Peyer's patch (tissue), 4 donors: ENCODE data around the gene PDE4B.

ENCODE experiments used
- CTCF ChIP-seq, 6 experiments: fragments of 450-650 bp in 4 of 6; fragments of 200-600 bp in 2 of 6; sonication (generic) in 1 of 6; IDR thresholded peaks; one replicate each; pipeline ENCODE4 v1.5.1; 2017 to 2019; ENCODE audit warnings: antibody characterized with exemption in 6 of 6, mild to moderate bottlenecking in 3 of 6, moderate library complexity in 1 of 6
- POLR2A ChIP-seq, 2 donors: fragments of 450-650 bp; IDR thresholded peaks; one replicate each; pipeline ENCODE4 v1.5.1; 2017; ENCODE audit warnings: antibody characterized with exemption in 2 of 2, mild to moderate bottlenecking in 2 of 2, moderate library complexity in 2 of 2

- TF ChIP-seq CTCF (IDR thresholded peaks at IDR 0.05) (no peak), POLR2A (IDR thresholded peaks at IDR 0.05) (no peak)
These were observed 551.1 kb downstream of the PDE4B start for GRCh38 chr1:66343569-66344325.
